HEK293 (cell line): ENCODE measurements around the gene FAM163A.

Experiments
- CTCF ChIA-PET: fragments of 350-600 bp; formaldehyde crosslinking; extraction: SDS; loops from one replicate; lab custom pipeline; 2021; ENCODE audit warnings: antibody characterized with exemption; lab: Yijun Ruan, JAX
- POLR2A ChIA-PET: fragments of 300-600 bp; formaldehyde crosslinking; extraction: SDS; loops from one replicate; lab custom pipeline; 2020; ENCODE audit warnings: antibody characterized with exemption, inconsistent platforms; lab: Yijun Ruan, JAX
- H3K27ac ChIP-seq: fragments of 200-500 bp; sonication (Bioruptor generic); 2 replicates; pipeline ENCODE4 v1.5.1; 2014; ENCODE audit warnings: low read depth, low read length, control low read depth, inconsistent platforms; ENCODE audit errors: extremely low read depth
- H3K36me3 ChIP-seq, 2 experiments: fragments of 200-500 bp in 1 of 2; sonication (Bioruptor generic) in 1 of 2; 1 replicate in 1 of 2; 2 replicates in 1 of 2; pipeline ENCODE4 v1.5.1; 2014 to 2017; ENCODE audit warnings: inconsistent platforms in 2 of 2, low read length in 2 of 2; ENCODE audit not compliant: control insufficient read depth in 2 of 2, insufficient read depth in 1 of 2
- H3K4me1 ChIP-seq: fragments of 200-500 bp; sonication (Bioruptor generic); 2 replicates; pipeline ENCODE4 v1.5.1; 2014; ENCODE audit warnings: mild to moderate bottlenecking, low read length, inconsistent platforms; ENCODE audit not compliant: control insufficient read depth, insufficient read depth
- H3K4me3 ChIP-seq: 2 replicates; pipeline ENCODE4 v1.5.1; 2011; ENCODE audit warnings: low read depth, mild to moderate bottlenecking, control low read depth, low read length, moderate library complexity
- H3K9me3 ChIP-seq: fragments of 200-500 bp; sonication (Bioruptor generic); 2 replicates; pipeline ENCODE4 v1.5.1; 2014; ENCODE audit warnings: low read depth, low read length, inconsistent platforms; ENCODE audit not compliant: control insufficient read depth, insufficient read depth
- FEZF1 ChIP-seq: fragments of 450-650 bp; formaldehyde crosslinking; IDR thresholded peaks from 2 replicates; pipeline ENCODE4 v1.5.1; 2016; ENCODE audit warnings: missing biosample characterization, missing genetic modification characterization
- INSM2 ChIP-seq: fragments of 450-650 bp; formaldehyde crosslinking; IDR thresholded peaks from 2 replicates; pipeline ENCODE4 v1.5.1; 2016; ENCODE audit warnings: missing biosample characterization, missing genetic modification characterization
- SCRT1 ChIP-seq: fragments of 450-650 bp; formaldehyde crosslinking; IDR thresholded peaks from 2 replicates; pipeline ENCODE4 v1.5.1; 2016; ENCODE audit warnings: missing biosample characterization, missing genetic modification characterization, borderline replicate concordance
- SCRT2 ChIP-seq: fragments of 450-650 bp; formaldehyde crosslinking; IDR thresholded peaks from 2 replicates; pipeline ENCODE4 v1.5.1; 2016; ENCODE audit warnings: missing biosample characterization, missing genetic modification characterization
- ZBTB44 ChIP-seq: fragments of 450-650 bp; IDR thresholded peaks from 2 replicates; pipeline ENCODE4 v1.5.1; 2018; ENCODE audit warnings: missing biosample characterization, mild to moderate bottlenecking, missing genetic modification characterization
- ZBTB6 ChIP-seq: fragments of 450-650 bp; formaldehyde crosslinking; IDR thresholded peaks from 2 replicates; pipeline ENCODE4 v1.5.1; 2017; ENCODE audit warnings: missing biosample characterization, missing genetic modification characterization
- ZEB2 ChIP-seq: fragments of 450-650 bp; formaldehyde crosslinking; IDR thresholded peaks from 2 replicates; pipeline ENCODE4 v1.5.1; 2016; ENCODE audit warnings: missing biosample characterization, missing genetic modification characterization
- ZNF138 ChIP-seq: fragments of 450-650 bp; formaldehyde crosslinking; IDR thresholded peaks from 2 replicates; pipeline ENCODE4 v1.5.1; 2016; ENCODE audit warnings: missing biosample characterization, missing genetic modification characterization, borderline replicate concordance
- ZNF174 ChIP-seq: fragments of 450-650 bp; formaldehyde crosslinking; IDR thresholded peaks from 2 replicates; pipeline ENCODE4 v1.5.0; 2017; ENCODE audit warnings: missing biosample characterization, mild to moderate bottlenecking, missing genetic modification characterization
- ZNF211 ChIP-seq: fragments of 450-650 bp; formaldehyde crosslinking; IDR thresholded peaks from 2 replicates; pipeline ENCODE4 v1.5.1; 2016; ENCODE audit warnings: low read depth, missing biosample characterization, missing genetic modification characterization
- ZNF335 ChIP-seq: fragments of 450-650 bp; formaldehyde crosslinking; conservative IDR thresholded peaks from 2 replicates; pipeline ENCODE4 v1.5.1; 2016; ENCODE audit warnings: missing biosample characterization, missing genetic modification characterization
- ZNF366 ChIP-seq: fragments of 450-650 bp; formaldehyde crosslinking; conservative IDR thresholded peaks from 2 replicates; pipeline ENCODE4 v1.5.1; 2016; ENCODE audit warnings: missing biosample characterization, missing genetic modification characterization
- ZNF394 ChIP-seq: fragments of 450-650 bp; formaldehyde crosslinking; IDR thresholded peaks from 2 replicates; pipeline ENCODE4 v1.5.1; 2016; ENCODE audit warnings: missing biosample characterization, missing genetic modification characterization, mild to moderate bottlenecking, moderate library complexity, borderline replicate concordance
- ZNF416 ChIP-seq: fragments of 450-650 bp; formaldehyde crosslinking; IDR thresholded peaks from 2 replicates; pipeline ENCODE4 v1.5.1; 2016; ENCODE audit warnings: missing biosample characterization, missing genetic modification characterization
- ZNF433 ChIP-seq: fragments of 450-650 bp; formaldehyde crosslinking; IDR thresholded peaks from 2 replicates; pipeline ENCODE4 v1.5.1; 2016; ENCODE audit warnings: missing biosample characterization, missing genetic modification characterization, low read depth
- ZNF48 ChIP-seq: fragments of 450-650 bp; formaldehyde crosslinking; IDR thresholded peaks from 2 replicates; pipeline ENCODE4 v1.5.1; 2016; ENCODE audit warnings: missing biosample characterization, missing genetic modification characterization
- ZNF488 ChIP-seq: fragments of 450-650 bp; formaldehyde crosslinking; IDR thresholded peaks from 2 replicates; pipeline ENCODE4 v1.5.1; 2016; ENCODE audit warnings: missing biosample characterization, missing genetic modification characterization
- ZNF529 ChIP-seq: fragments of 450-650 bp; formaldehyde crosslinking; IDR thresholded peaks from 2 replicates; pipeline ENCODE4 v1.5.1; 2017; ENCODE audit warnings: missing genetic modification characterization, missing biosample characterization; ENCODE audit not compliant: insufficient replicate concordance
- ZNF560 ChIP-seq: fragments of 450-650 bp; formaldehyde crosslinking; IDR thresholded peaks from 2 replicates; pipeline ENCODE4 v1.5.1; 2017; ENCODE audit warnings: missing biosample characterization, missing genetic modification characterization, borderline replicate concordance
- ZNF621 ChIP-seq: fragments of 450-650 bp; formaldehyde crosslinking; IDR thresholded peaks from 2 replicates; pipeline ENCODE4 v1.5.1; 2017; ENCODE audit warnings: missing biosample characterization, missing genetic modification characterization
- ZNF626 ChIP-seq: fragments of 450-650 bp; sonication (Bioruptor Pico); formaldehyde crosslinking; IDR thresholded peaks from 2 replicates; pipeline ENCODE4 v1.5.1; 2018; ENCODE audit warnings: missing biosample characterization, missing genetic modification characterization, inconsistent platforms
- ZNF654 ChIP-seq: fragments of 450-650 bp; formaldehyde crosslinking; IDR thresholded peaks from 2 replicates; pipeline ENCODE4 v1.5.1; 2016; ENCODE audit warnings: low read depth, missing biosample characterization, missing genetic modification characterization
- ZNF785 ChIP-seq: fragments of 450-650 bp; formaldehyde crosslinking; IDR thresholded peaks from 2 replicates; pipeline ENCODE4 v1.5.1; 2016; ENCODE audit warnings: missing biosample characterization, missing genetic modification characterization
- ZSCAN16 ChIP-seq: fragments of 450-650 bp; formaldehyde crosslinking; IDR thresholded peaks from 2 replicates; pipeline ENCODE4 v1.5.1; 2016; ENCODE audit warnings: missing biosample characterization, missing genetic modification characterization
- ZSCAN4 ChIP-seq: fragments of 450-650 bp; formaldehyde crosslinking; IDR thresholded peaks from 2 replicates; pipeline ENCODE4 v1.5.1; 2017; ENCODE audit warnings: missing biosample characterization, missing genetic modification characterization

FAM163A gene

GRCh38 chr1:179747611-179748010 is 4.5 kb downstream of the FAM163A start (continued):
- TF ChIP-seq ZBTB44, result no peak

- TF ChIP-seq ZSCAN16 (tag by site-specific recombination), result no peak
- no peak for TF ChIP-seq ZNF416 (tag by site-specific recombination)
- no peak for TF ChIP-seq ZNF626
- TF ChIP-seq SCRT2 (tag by site-specific recombination), result peak; percentile 89
- TF ChIP-seq SCRT1 (tag by site-specific recombination), result peak; percentile 77
- TF ChIP-seq ZNF785, result no peak
- ChIA-PET POLR2A (no interaction called here), CTCF (interaction anchor here (0.7 kb wide), 1 partner anchor 66 kb away, joined by 6 read pairs; no protein-coding TSS in a partner anchor)
- no peak overlapping the region for H3K27ac ChIP-seq
- H3K4me1 ChIP-seq, result no peaks in the 10 kb centered on the region; the same call in 1 of the 2 replicates
- no peak overlapping the region for H3K4me3 ChIP-seq
- no peaks in the 10 kb centered on the region for H3K9me3 ChIP-seq
- no peaks in the 10 kb centered on the region for H3K36me3 ChIP-seq
Observed at GRCh38 chr1:179748772-179749171, 5.7 kb downstream of the FAM163A start.

- Histone ChIP-seq H3K4me3 (no peak overlapping the region), H3K4me1 (no peaks in the 10 kb centered on the region), H3K9me3 (no peaks in the 10 kb centered on the region), H3K36me3 (no peaks in the 10 kb centered on the region), H3K27ac (no peak overlapping the region)
- POLR2A ChIA-PET, result no interaction called here
- TF ChIP-seq ZSCAN4 (tag by site-specific recombination), result no peak
- no peak for TF ChIP-seq FEZF1
- TF ChIP-seq ZNF211 (tag by site-specific recombination), result no peak
- no peak for TF ChIP-seq ZNF529 (tag by site-specific recombination)
- TF ChIP-seq ZNF433 (tag by site-specific recombination), result no peak
- TF ChIP-seq ZBTB6 (tag by site-specific recombination), result no peak
- no peak for TF ChIP-seq ZNF48 (tag by site-specific recombination)
- TF ChIP-seq ZEB2 (tag by site-specific recombination), result no peak
- TF ChIP-seq ZNF394, result no peak
- no peak for TF ChIP-seq ZNF560 (tag by site-specific recombination)
- no peak for TF ChIP-seq INSM2 (tag by site-specific recombination)
- no peak for TF ChIP-seq ZNF174 (tag by site-specific recombination)
- TF ChIP-seq ZNF138 (tag by site-specific recombination), result no peak
- TF ChIP-seq ZNF488 (tag by site-specific recombination), result no peak
- TF ChIP-seq ZNF335, result no peak
- no peak for TF ChIP-seq ZNF654 (tag by site-specific recombination)
- no peak for TF ChIP-seq ZNF366 (tag by site-specific recombination)
- TF ChIP-seq ZNF621, result no peak
- CTCF ChIA-PET, result interaction anchor here (0.7 kb wide), 1 partner anchor 60 kb away, joined by 3 read pairs; no protein-coding TSS in a partner anchor
Observed at GRCh38 chr1:179750630-179751029, 7.5 kb downstream of the FAM163A start.
